PFSK-1 (cell line): ENCODE measurements around the gene CHD3.

ENCODE experiments used
- FOXP2 ChIP-seq: optimal IDR thresholded peaks from 2 replicates; pipeline ENCODE3; 2011; ENCODE audit warnings: borderline replicate concordance, control low read depth, inconsistent platforms; ENCODE audit not compliant: insufficient read depth; ENCODE audit errors: extremely low read length, extremely low read depth
- POLR2AphosphoS5 ChIP-seq: IDR thresholded peaks from 2 replicates; pipeline ENCODE4 v1.6.1; 2012; ENCODE audit warnings: low read depth, mild to moderate bottlenecking, control low read depth, low read length, moderate library complexity
- SIN3A ChIP-seq: IDR thresholded peaks from 2 replicates; pipeline ENCODE4 v1.6.1; 2012; ENCODE audit warnings: mild to moderate bottlenecking, low read length, moderate library complexity, borderline replicate concordance; ENCODE audit not compliant: insufficient read depth
- TAF1 ChIP-seq: IDR thresholded peaks from 2 replicates; pipeline ENCODE4 v1.6.1; 2012; ENCODE audit warnings: low read length, control low read depth, borderline replicate concordance; ENCODE audit not compliant: insufficient read depth
- TF ChIP-seq, protein P1 (sequence below), 2 experiments: IDR thresholded peaks; 2 replicates each; pipeline versions ENCODE4 v1.6.1 to v1.8.0; 2011 to 2012; ENCODE audit warnings: low read depth in 2 of 2, low read length in 2 of 2, control low read depth in 1 of 2, inconsistent platforms in 1 of 2, mild to moderate bottlenecking in 1 of 2, moderate library complexity in 1 of 2; ENCODE audit not compliant: insufficient read depth in 1 of 2

CHD3 gene

DNA sequence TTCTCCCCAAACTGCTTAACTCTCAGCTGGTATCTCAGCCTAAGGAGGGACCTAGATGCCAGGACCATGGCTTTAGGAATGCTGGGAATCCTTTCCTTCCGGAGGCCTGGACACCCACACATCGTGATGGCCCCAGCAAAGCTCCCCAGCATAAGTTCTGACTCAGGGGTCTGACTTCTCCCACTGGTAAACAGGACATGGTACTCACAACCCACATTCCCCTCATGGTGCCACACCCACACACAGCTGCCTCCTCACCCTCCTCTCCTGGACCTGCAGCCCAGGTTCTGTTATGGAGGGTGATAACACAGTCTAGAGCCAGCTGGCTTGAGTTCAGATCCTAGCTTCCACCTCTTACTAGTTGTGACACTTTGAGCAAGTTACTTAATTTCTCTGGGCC lies 28.2 kb downstream of the CHD3 start:
- TF ChIP-seq, protein P1, sequence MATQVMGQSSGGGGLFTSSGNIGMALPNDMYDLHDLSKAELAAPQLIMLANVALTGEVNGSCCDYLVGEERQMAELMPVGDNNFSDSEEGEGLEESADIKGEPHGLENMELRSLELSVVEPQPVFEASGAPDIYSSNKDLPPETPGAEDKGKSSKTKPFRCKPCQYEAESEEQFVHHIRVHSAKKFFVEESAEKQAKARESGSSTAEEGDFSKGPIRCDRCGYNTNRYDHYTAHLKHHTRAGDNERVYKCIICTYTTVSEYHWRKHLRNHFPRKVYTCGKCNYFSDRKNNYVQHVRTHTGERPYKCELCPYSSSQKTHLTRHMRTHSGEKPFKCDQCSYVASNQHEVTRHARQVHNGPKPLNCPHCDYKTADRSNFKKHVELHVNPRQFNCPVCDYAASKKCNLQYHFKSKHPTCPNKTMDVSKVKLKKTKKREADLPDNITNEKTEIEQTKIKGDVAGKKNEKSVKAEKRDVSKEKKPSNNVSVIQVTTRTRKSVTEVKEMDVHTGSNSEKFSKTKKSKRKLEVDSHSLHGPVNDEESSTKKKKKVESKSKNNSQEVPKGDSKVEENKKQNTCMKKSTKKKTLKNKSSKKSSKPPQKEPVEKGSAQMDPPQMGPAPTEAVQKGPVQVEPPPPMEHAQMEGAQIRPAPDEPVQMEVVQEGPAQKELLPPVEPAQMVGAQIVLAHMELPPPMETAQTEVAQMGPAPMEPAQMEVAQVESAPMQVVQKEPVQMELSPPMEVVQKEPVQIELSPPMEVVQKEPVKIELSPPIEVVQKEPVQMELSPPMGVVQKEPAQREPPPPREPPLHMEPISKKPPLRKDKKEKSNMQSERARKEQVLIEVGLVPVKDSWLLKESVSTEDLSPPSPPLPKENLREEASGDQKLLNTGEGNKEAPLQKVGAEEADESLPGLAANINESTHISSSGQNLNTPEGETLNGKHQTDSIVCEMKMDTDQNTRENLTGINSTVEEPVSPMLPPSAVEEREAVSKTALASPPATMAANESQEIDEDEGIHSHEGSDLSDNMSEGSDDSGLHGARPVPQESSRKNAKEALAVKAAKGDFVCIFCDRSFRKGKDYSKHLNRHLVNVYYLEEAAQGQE (IDR thresholded peaks at IDR 0.05; ENCODE audit: insufficient read depth in 1 of 2, low read depth in 2 of 2, low read length in 2 of 2) = no peak
- TF ChIP-seq POLR2AphosphoS5 (no peak), SIN3A (no peak), FOXP2 (no peak), TAF1 (no peak)

DNA sequence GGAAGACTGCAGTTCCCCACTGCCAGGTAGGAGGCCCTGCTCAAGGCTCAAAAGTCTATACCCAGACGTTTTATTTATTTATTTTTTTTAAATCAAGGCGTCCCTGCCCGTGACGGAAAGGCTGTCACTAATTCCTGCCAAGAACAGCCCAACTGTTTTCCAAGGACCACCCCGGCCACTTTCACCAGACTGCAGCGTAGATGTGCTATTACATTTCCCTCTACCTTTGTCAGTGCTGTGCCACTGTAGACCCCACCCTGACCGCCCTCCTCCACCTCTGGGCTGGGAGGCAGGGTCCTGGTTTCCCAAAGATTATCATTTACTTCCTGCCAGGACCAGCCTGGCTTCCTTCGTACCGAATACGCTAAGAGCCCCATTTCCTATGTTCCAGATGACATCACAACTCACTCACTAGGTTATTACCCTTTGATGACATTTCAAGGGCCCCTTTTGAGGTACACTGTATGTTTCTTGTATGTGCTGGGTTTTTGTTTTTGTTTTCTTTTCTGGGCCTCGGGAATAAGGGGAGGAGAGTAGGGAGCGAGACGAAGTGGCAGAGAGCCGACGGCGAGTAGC lies 33.8 kb downstream of the CHD3 start:
- no peak for TF ChIP-seq FOXP2
- TF ChIP-seq POLR2AphosphoS5 = no peak
- no peak for TF ChIP-seq TAF1
- TF ChIP-seq SIN3A = no peak
- TF ChIP-seq, protein P1 (IDR thresholded peaks at IDR 0.05; ENCODE audit: insufficient read depth in 1 of 2, low read depth in 2 of 2, low read length in 2 of 2) = no peak

DNA sequence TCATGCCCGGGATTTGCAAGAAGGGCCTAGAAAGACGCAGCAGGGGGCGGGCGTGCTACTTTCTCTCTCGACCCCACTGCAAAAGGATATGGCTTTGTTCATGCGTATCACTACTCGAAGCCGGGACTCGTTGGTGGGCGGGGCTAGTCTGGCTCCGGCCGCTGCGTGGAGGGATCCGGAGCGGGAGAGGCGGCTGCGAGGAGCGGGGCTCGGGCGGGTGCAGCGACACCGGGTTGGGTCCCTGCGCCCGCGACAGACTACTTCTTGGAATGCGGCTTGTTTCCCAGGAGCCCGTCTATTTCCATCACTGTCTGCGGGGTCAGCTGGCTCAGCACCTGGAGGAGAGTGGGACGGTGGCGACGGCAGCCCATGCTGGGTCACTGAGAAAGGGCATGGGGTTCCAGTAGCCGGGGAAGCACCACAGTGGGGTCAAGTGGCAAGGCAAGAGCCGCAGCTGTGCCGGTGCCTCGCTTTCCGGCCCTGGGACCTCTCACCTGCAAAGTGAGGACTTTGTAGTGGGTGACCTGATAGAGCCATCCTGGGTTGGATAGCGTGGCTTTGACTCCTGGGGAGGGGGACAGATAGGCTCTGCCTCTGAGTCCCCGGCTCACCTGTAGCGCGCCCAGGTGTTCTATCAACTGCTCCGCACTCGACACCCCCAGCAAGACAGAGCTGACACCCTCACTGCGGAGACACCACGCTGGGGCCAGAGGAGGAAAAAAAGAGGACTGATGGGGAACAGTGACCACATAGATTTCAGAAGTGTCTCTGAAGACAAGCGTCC lies 34.4 kb downstream of the CHD3 start:
- no peak for TF ChIP-seq FOXP2
- no peak for TF ChIP-seq SIN3A
- TF ChIP-seq, protein P1 (IDR thresholded peaks at IDR 0.05; ENCODE audit: insufficient read depth in 1 of 2, low read depth in 2 of 2, low read length in 2 of 2) = no peak
- TF ChIP-seq POLR2AphosphoS5 = no peak
- no peak for TF ChIP-seq TAF1

DNA sequence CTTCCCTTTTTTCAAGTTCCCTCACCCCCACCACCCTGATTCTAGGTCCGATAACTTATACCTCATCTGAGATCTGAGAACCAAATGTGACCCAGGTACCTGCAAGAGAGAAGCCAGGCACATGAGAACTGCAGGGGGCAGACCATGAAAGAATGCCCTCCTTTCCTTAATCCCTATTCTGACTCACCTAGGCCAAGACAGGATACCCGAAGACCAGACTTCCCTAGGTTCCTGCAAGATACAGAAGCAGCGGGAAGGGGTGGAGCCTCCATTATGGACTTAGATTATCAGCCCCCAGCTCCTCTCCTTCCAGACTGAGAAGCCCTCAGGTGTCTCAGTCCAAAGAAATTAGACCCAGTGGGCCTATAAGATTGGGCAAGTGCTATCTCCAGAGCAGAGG lies 39.0 kb downstream of the CHD3 start:
- TF ChIP-seq POLR2AphosphoS5 (no peak), TAF1 (no peak), SIN3A (no peak)

DNA sequence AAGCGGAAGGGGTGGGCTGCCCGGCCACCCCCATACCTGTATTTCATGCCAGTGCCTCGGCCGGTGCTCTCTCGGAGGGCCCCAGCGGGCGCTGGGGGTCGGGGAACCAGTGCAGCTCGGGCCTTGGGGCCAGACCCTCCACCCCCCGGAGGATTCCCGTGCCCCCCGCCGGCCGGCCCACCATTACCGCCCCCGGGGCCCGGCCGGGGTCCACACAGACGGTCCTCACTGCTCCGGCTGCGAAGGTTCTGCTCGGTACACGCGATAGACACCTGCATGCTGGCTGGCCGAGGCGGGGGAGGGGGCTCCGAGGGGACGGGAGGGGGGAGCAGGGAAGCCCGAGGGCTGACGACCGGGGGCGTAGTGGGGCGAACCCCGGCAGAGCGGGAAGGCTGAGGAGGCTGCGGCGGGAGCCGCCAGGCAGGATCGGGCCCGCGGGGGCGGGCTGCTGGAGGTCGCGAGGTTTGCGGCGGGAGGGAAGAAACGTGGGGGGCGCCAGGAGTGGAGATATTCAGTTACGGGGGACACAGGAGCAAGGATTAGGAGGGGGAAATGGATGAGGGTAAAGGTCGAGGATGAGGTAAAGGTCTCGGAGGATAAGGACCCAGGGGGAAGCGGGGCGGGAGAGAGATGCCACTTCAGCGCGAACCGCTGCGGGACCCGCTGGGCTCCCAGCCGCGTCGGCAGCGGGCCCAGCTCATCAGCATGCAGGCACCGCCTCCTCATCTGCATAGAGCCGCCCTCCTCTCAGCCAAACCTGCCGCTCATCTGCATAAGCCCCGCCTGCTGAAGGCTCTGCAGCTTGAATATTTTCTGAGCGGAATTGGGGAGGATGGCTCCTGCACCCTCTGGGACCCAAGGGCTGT lies 40.8 kb downstream of the CHD3 start, which contains the start of gene KCNAB3:
Gene KCNAB3 (minus strand): TSS at position 699 of the 866 bp plus-strand sequence. CDS start 421 bp downstream, at position 278.
- TF ChIP-seq, protein P1 (IDR thresholded peaks at IDR 0.05; ENCODE audit: insufficient read depth in 1 of 2, low read depth in 2 of 2, low read length in 2 of 2) = no peak
- TF ChIP-seq TAF1 (no peak), SIN3A (no peak), POLR2AphosphoS5 (no peak), FOXP2 (no peak)
